Fibroblast of mammary gland (primary cell): ENCODE data around the gene STX19.
A peak's percentile ranks its signal among the peaks of the same experiment; 100 is the strongest.
"Not testable (repeated sequence)": the region's sequence is repeated elsewhere in the genome, so short reads cannot be mapped to it uniquely, and the experiment has no call there.

Source experiments
- DNase-seq: peaks from one replicate; pipeline ENCODE4 v3.0.0-alpha.2; 2010; ENCODE audit warnings: low read depth
- H3K4me3 ChIP-seq: 2 replicates; pipeline ENCODE4 v1.5.1; 2011; ENCODE audit warnings: low read depth, mild to moderate bottlenecking, low read length, moderate library complexity; ENCODE audit not compliant: control insufficient read depth
- TF ChIP-seq, protein P1 (sequence below): conservative IDR thresholded peaks from 2 replicates; pipeline ENCODE4 v1.5.1; 2011; ENCODE audit warnings: low read depth, low read length, inconsistent platforms; ENCODE audit not compliant: control insufficient read depth, insufficient read depth

Gene STX19

GRCh38 chr3:93979850-93980676, 48.3 kb downstream of the STX19 start, which contains the start of gene ARL13B:
ARL13B (plus strand) TSS chr3:93980155; CDS start chr3:93980424, 269 bp downstream.
- peak; percentile 97 for DNase-seq
- peak within 1 kb of the TSS; percentile 93 for H3K4me3 ChIP-seq
- TF ChIP-seq, protein P1, sequence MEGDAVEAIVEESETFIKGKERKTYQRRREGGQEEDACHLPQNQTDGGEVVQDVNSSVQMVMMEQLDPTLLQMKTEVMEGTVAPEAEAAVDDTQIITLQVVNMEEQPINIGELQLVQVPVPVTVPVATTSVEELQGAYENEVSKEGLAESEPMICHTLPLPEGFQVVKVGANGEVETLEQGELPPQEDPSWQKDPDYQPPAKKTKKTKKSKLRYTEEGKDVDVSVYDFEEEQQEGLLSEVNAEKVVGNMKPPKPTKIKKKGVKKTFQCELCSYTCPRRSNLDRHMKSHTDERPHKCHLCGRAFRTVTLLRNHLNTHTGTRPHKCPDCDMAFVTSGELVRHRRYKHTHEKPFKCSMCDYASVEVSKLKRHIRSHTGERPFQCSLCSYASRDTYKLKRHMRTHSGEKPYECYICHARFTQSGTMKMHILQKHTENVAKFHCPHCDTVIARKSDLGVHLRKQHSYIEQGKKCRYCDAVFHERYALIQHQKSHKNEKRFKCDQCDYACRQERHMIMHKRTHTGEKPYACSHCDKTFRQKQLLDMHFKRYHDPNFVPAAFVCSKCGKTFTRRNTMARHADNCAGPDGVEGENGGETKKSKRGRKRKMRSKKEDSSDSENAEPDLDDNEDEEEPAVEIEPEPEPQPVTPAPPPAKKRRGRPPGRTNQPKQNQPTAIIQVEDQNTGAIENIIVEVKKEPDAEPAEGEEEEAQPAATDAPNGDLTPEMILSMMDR, result no peak

DNA sequence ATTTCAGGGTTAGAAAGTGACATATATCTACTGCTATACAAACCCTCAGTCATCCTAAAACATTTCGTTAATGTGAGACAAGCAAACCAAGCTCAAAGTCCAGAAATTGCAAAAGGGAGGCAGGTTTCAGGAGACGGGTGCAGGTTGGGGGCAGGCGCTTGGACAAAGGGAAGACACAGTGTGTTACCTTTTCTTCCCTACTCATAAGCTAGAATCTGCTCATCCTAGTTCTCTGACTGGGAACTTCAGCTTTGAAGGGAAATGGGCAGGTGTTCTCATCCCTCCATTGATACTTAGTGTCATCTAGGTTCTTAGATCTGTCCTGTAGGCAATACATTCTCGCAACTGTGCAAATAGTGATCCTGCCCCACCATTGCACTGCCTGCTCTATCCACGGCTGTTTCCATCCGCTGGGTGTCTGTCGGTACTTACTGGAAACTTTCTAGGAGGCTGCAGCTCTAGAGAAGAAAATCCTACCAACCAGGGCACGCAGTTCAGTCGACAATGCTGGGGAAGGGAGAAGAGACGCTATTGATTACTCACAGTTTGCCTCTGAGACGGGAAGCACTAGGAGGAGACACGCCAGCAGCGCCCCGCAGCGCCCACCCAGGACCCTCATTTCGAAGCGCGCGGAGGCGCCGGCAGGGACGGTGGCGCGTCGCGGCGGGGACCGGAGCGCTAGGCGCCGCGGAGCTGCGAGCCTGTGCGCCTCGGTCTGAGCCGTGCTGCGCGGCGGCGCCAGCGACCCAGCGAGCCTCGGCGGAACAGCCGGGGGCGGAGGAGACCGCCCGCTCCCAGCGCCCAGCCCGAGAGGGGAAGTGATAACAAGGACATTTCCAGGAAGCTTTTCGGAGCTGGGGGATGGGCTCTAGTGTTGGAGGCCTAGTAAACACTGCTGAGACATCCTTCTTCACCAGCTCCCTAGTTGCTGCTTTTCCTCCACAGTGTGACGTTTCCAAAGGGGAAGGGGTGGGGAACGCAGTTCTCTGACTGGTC, 55.0 kb downstream of the STX19 start, which contains the start of gene PROS1:
Gene PROS1, minus strand, starts transcription at position 766 of the 996 bp plus-strand sequence. Its CDS starts 147 bp downstream, at position 619.
- TF ChIP-seq, protein P1, result no peak
- H3K4me3 ChIP-seq, result peak within 1 kb of the TSS; percentile 63
- peak; percentile 88 for DNase-seq

- DNase-seq, result no peak
- no peak overlapping the region for H3K4me3 ChIP-seq
- TF ChIP-seq, protein P1, result no peak
These were observed 58.4 kb downstream of the STX19 start for GRCh38 chr3:93969997-93970396.

DNA sequence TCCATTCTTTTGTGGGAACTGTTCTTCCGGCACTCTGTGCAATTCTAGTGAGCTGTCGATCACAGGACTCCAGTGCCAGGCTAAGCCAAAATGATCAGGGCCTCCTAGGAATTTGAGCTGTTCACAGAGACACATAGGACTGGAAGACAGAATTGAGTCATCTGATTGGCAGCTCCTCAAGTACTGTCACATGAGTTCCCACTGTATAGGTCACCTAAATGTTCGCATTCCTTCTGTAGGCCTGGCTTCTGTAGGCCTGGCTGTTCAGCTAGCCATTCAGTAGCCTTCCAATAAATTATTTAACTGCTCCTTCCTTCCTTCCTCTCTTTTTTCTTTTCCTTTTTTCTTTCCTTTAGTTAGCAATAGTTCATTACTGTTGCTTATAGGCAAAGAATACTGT, 59.0 kb downstream of the STX19 start:
- TF ChIP-seq, protein P1, result no peak
- peak; percentile 76 for DNase-seq
- H3K4me3 ChIP-seq, result no peak overlapping the region

DNA sequence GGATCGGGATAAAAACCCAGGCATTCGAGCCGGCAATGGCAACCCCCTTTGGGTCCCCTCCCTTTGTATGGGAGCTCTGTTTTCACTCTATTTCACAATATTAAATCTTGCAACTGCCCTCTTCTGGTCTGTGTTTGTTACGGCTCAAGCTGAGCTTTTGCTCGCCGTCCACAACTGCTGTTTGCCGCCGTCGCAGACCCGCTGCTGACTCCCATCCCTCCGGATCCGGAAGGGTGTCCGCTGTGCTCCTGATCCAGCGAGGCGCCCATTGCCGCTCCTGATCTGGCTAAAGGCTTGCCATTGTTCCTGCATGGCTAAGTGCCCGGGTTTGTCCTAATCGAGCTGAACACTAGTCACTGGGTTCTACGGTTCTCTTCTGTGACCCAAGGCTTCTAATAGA, 63.3 kb downstream of the STX19 start:
- H3K4me3 ChIP-seq, DNase-seq: not testable (repeated sequence)
